DND-41 (cell line): ENCODE results near the gene AGPAT3.

Experiments used
- ATAC-seq: fragments of 200-7000 bp; cut with Tn5 transposase; 3 replicates; pipeline ENCODE4 v1.9.1; 2021; ENCODE audit warnings: low read depth; ENCODE audit not compliant: insufficient read depth
- DNase-seq: peaks from one replicate; pipeline ENCODE4 v3.0.0-alpha.2; 2020
- H2AFZ ChIP-seq: 2 replicates; pipeline ENCODE4 v1.6.0; 2012; ENCODE audit warnings: low read depth, low read length
- H3K27ac ChIP-seq: 2 replicates; pipeline ENCODE4 v1.5.1; 2012; ENCODE audit warnings: low read length, inconsistent platforms
- H3K27me3 ChIP-seq: fragments of 200-600 bp; sonication (generic); 2 replicates; pipeline ENCODE4 v1.6.0; 2012; ENCODE audit warnings: low read length, mild to moderate bottlenecking, inconsistent platforms; ENCODE audit not compliant: insufficient read depth, poor library complexity
- H3K36me3 ChIP-seq: 2 replicates; pipeline ENCODE4 v1.5.1; 2012; ENCODE audit warnings: low read length, inconsistent platforms; ENCODE audit not compliant: insufficient read depth
- H3K4me1 ChIP-seq: 2 replicates; pipeline ENCODE4 v1.5.1; 2012; ENCODE audit warnings: mild to moderate bottlenecking, low read length; ENCODE audit not compliant: insufficient read depth
- H3K4me2 ChIP-seq: 2 replicates; pipeline ENCODE4 v1.6.0; 2012; ENCODE audit warnings: mild to moderate bottlenecking, moderate library complexity, low read length, inconsistent platforms; ENCODE audit not compliant: insufficient read depth
- H3K4me3 ChIP-seq, 2 experiments: fragments of 200-600 bp in 1 of 2; shearing (Covaris generic) in 1 of 2; 2 replicates each; pipeline ENCODE4 v1.5.1; 2012 to 2016; ENCODE audit warnings: inconsistent platforms in 2 of 2, low read length in 2 of 2, mild to moderate bottlenecking in 2 of 2, low read depth in 1 of 2, moderate library complexity in 1 of 2
- H3K79me2 ChIP-seq: 2 replicates; pipeline ENCODE4 v1.6.0; 2012; ENCODE audit warnings: low read length, inconsistent platforms; ENCODE audit not compliant: insufficient read depth
- H3K9ac ChIP-seq: 2 replicates; pipeline ENCODE4 v1.6.0; 2012; ENCODE audit warnings: low read depth, mild to moderate bottlenecking, inconsistent platforms, low read length, moderate library complexity
- H3K9me3 ChIP-seq: 2 replicates; pipeline ENCODE4 v1.5.1; 2012; ENCODE audit warnings: low read length, moderate library complexity, mild to moderate bottlenecking, inconsistent platforms; ENCODE audit not compliant: insufficient read depth, severe bottlenecking
- H4K20me1 ChIP-seq: 2 replicates; pipeline ENCODE4 v1.6.0; 2012; ENCODE audit warnings: low read length; ENCODE audit not compliant: insufficient read depth
- CTCF ChIP-seq: IDR thresholded peaks from 2 replicates; pipeline ENCODE4 v1.5.1; 2012; ENCODE audit warnings: borderline replicate concordance, low read length, moderate library complexity, mild to moderate bottlenecking; ENCODE audit not compliant: poor library complexity, severe bottlenecking; ENCODE audit errors: extremely low read depth
- EZH2 ChIP-seq: IDR thresholded peaks from 3 replicates; pipeline ENCODE4 v1.6.1; 2012; ENCODE audit warnings: borderline replicate concordance, low read depth, mild to moderate bottlenecking, moderate library complexity, low read length, inconsistent platforms; ENCODE audit not compliant: severe bottlenecking

The AGPAT3 gene

GRCh38 chr21:43991447-43991991 is 126.5 kb downstream of the AGPAT3 start:
- no peak for DNase-seq
- ATAC-seq: no peak
- no peak overlapping the region for H2AFZ ChIP-seq
- no peaks in the 10 kb centered on the region for H3K79me2 ChIP-seq
- H4K20me1 ChIP-seq: no peaks in the 10 kb centered on the region
- TF ChIP-seq EZH2 (no peak), CTCF (no peak)
- no peak overlapping the region for H3K4me3 ChIP-seq
- no peaks in the 10 kb centered on the region for H3K27me3 ChIP-seq
- H3K36me3 ChIP-seq: no peaks in the 10 kb centered on the region
- no peaks in the 10 kb centered on the region for H3K9me3 ChIP-seq
- no peak overlapping the region for H3K4me2 ChIP-seq
- H3K9ac ChIP-seq: no peak overlapping the region
- no peaks in the 10 kb centered on the region for H3K4me1 ChIP-seq
- no peak overlapping the region for H3K27ac ChIP-seq

- H3K27me3 ChIP-seq: no peaks in the 10 kb centered on the region
- no peak overlapping the region for H2AFZ ChIP-seq
Observed at GRCh38 chr21:43992121-43992520, 127.1 kb downstream of the AGPAT3 start.

GRCh38 chr21:43993420-43993934 is 128.5 kb downstream of the AGPAT3 start:
- DNase-seq (no peak), ATAC-seq (no peak)
- no peak overlapping the region for H3K9ac ChIP-seq
- H3K4me3 ChIP-seq: no peak overlapping the region
- no peaks in the 10 kb centered on the region for H3K27me3 ChIP-seq
- no peaks in the 10 kb centered on the region for H3K79me2 ChIP-seq
- no peak overlapping the region for H2AFZ ChIP-seq
- no peaks in the 10 kb centered on the region for H4K20me1 ChIP-seq
- H3K9me3 ChIP-seq: no peaks in the 10 kb centered on the region
- TF ChIP-seq CTCF (no peak), EZH2 (no peak)
- H3K4me1 ChIP-seq: no peaks in the 10 kb centered on the region
- H3K36me3 ChIP-seq: no peaks in the 10 kb centered on the region
- H3K27ac ChIP-seq: no peak overlapping the region
- no peak overlapping the region for H3K4me2 ChIP-seq

More at GRCh38 chr21:43992121-43992520, 127.1 kb downstream of the AGPAT3 start:
- H3K27ac ChIP-seq: no peak overlapping the region
- H3K9ac ChIP-seq: no peak overlapping the region
- no peaks in the 10 kb centered on the region for H3K36me3 ChIP-seq
- no peaks in the 10 kb centered on the region for H3K4me1 ChIP-seq
- H3K4me2 ChIP-seq: no peak overlapping the region
- H3K79me2 ChIP-seq: no peaks in the 10 kb centered on the region
- no peak overlapping the region for H3K4me3 ChIP-seq
- no peaks in the 10 kb centered on the region for H3K9me3 ChIP-seq
- no peaks in the 10 kb centered on the region for H4K20me1 ChIP-seq
- TF ChIP-seq CTCF (no peak), EZH2 (no peak)
- DNase-seq (no peak), ATAC-seq (no peak)
